Stimulated activated effector memory CD8-positive, alpha-beta T cell treated with anti-CD3 and anti-CD28 coated beads, Interleukin-12 subunit alpha, Interleukin-12 subunit beta, amount 100 ng/mL, for 72 hours (primary cell): Measurements from ENCODE around the gene MED12L.
A peak's percentile ranks its signal among the peaks of the same experiment; 100 is the strongest.

Experiments used
- ATAC-seq: fragments of 150-1000 bp; cut with Tn5 transposase; 2 replicates; pipeline ENCODE4 v1.10.0; 2021
- DNase-seq, 2 donors: peaks; one replicate each; pipeline ENCODE4 v3.0.0; 2021 to 2022; ENCODE audit warnings: low spot score in 2 of 2
- H3K27ac Mint-ChIP-seq: one replicate; pipeline ENCODE4 v1.8.0; 2022; ENCODE audit warnings: mild to moderate bottlenecking, mixed read lengths
- H3K36me3 Mint-ChIP-seq: one replicate; pipeline ENCODE4 v1.8.0; 2022; ENCODE audit warnings: mild to moderate bottlenecking, mixed read lengths
- H3K4me1 Mint-ChIP-seq: one replicate; pipeline ENCODE4 v1.8.0; 2022; ENCODE audit warnings: mixed read lengths
- H3K4me3 Mint-ChIP-seq: one replicate; pipeline ENCODE4 v1.8.0; 2022; ENCODE audit warnings: mild to moderate bottlenecking, mixed read lengths
- H3K9me3 Mint-ChIP-seq: one replicate; pipeline ENCODE4 v1.8.0; 2022; ENCODE audit warnings: mixed read lengths

MED12L gene

DNA sequence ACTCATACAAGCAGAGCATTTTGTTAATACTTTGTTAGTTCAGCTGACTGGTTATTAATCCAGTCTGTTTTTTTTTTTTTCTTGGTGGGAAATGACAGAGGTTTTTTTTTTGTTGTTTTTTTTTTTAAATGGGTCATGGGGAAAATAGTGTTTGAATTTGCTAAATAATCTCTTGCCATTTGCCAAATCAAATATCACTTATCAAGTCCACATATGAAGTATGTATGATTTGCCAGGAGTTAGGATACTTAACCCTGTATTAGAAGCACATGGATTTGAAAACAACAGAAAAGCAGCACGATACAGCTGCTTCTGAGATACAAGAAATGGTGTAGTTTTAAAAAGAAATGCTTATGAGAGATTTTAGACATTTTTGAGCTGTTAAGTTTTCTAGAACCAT is 171.3 kb downstream of the MED12L start:
- Mint-ChIP-seq H3K4me1 (no peaks in the 10 kb centered on the region), H3K36me3 (no peaks in the 10 kb centered on the region)
- no peak for DNase-seq

DNA sequence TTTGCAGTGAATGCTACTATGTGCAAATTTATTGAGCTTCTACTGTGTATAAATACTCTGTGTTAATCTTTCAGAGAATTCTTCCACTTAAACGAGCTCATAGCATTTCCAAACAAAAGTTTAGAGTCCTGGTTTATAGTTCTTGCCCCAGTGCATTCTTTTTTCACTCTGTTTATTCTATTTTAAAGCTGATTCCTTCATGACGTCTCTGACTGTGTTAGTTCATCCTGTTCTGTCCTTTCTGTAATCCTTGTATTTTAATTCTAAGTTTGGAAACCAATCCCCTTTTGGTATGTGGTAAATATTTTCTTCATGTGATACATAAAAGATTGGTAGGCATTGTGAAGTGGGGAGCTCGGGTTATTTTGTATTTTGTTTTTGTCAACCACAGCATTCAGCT is 174.2 kb downstream of the MED12L start:
- no peak for DNase-seq
- H3K4me3 Mint-ChIP-seq, result no peak overlapping the region
- no peak for ATAC-seq
- no peaks in the 10 kb centered on the region for H3K9me3 Mint-ChIP-seq
- no peaks in the 10 kb centered on the region for H3K4me1 Mint-ChIP-seq
- H3K36me3 Mint-ChIP-seq, result no peaks in the 10 kb centered on the region
- H3K27ac Mint-ChIP-seq, result no peak overlapping the region

More for the DNA sequence above, 171.3 kb downstream of the MED12L start:
- no peak overlapping the region for H3K4me3 Mint-ChIP-seq
- no peak overlapping the region for H3K27ac Mint-ChIP-seq
- ATAC-seq, result no peak
- H3K9me3 Mint-ChIP-seq, result no peaks in the 10 kb centered on the region

DNA sequence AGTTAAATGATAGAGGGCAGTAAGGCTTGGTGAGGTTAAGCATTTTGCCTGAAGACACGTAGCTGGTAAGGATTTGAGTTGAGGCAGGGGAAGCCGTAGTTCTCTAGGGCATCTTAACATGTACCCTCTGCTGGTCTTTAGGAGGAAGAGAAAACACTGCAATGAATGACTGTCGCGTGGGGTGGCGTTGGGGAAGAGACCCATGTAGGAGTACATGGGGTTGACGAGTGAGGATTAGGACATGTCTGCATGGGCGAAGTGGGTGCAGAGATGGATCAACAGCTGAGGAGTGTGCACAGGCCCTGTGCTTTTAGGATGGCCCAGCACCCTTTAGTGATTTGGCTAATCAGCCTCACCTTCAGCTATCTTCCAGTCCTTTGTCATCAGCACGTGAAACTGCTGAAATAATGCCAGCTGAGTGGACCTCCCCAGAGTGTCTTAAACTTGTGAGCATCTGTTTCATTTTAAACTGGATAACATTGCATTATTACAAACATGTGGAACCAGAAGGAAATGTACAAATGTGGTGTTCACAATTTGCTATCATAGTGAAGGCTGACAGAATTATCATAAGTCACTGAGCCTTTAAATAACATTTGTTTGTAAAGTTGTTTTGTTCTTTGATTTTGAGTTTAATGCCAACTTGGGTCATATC is 177.5 kb downstream of the MED12L start:
- DNase-seq (no peak), ATAC-seq (no peak)
- Mint-ChIP-seq H3K27ac (no peak overlapping the region), H3K4me1 (no peaks in the 10 kb centered on the region), H3K9me3 (no peaks in the 10 kb centered on the region), H3K4me3 (no peak overlapping the region), H3K36me3 (no peaks in the 10 kb centered on the region)

DNA sequence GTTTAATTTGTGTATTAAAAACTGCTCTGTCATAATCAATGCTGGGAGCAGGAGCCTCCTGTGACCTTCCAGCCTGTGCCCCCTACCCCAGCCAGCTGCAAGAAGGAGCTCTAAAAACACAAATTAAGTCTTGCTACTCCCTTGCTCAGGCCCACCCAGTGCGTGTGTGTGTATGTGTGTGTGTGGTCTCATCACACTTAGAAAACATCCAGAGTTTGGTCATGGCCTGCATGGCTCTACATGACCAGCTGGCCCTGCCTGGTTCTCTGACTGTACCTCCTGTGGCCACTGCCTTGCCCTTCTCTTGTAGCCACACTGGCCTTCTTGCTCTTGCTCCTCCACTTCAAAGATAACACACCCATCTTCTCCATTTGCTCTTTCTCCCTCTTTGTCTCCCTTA is 179.1 kb downstream of the MED12L start:
- DNase-seq (no peak), ATAC-seq (no peak)
- H3K9me3 Mint-ChIP-seq, result no peaks in the 10 kb centered on the region
- H3K4me3 Mint-ChIP-seq, result no peak overlapping the region
- no peak overlapping the region for H3K27ac Mint-ChIP-seq
- peaks cover 13% of the 10 kb centered on the region for H3K4me1 Mint-ChIP-seq
- no peaks in the 10 kb centered on the region for H3K36me3 Mint-ChIP-seq

DNA sequence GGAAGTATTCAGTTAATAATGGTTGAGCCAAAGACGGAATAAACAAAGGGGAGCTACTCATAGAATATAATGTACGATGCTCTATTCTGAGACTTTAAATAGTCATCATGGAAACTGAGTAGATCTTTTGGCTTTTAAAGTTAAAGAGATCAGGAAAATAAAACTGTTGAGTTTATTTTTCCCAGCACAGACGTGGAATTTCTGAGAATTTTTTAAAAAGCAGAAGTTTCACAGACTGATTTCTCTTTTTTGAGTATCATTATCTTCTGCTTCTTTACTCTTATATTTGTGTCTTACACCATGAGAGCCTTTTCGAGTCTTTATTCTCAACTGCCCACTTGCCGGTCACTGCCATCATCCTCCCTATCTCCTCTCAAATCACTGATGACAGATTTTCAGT is 179.7 kb downstream of the MED12L start:
- no peaks in the 10 kb centered on the region for H3K36me3 Mint-ChIP-seq
- no peak overlapping the region for H3K27ac Mint-ChIP-seq
- H3K9me3 Mint-ChIP-seq, result no peaks in the 10 kb centered on the region
- no peak overlapping the region for H3K4me3 Mint-ChIP-seq
- peaks cover 18% of the 10 kb centered on the region for H3K4me1 Mint-ChIP-seq
- DNase-seq (no peak), ATAC-seq (no peak)

DNA sequence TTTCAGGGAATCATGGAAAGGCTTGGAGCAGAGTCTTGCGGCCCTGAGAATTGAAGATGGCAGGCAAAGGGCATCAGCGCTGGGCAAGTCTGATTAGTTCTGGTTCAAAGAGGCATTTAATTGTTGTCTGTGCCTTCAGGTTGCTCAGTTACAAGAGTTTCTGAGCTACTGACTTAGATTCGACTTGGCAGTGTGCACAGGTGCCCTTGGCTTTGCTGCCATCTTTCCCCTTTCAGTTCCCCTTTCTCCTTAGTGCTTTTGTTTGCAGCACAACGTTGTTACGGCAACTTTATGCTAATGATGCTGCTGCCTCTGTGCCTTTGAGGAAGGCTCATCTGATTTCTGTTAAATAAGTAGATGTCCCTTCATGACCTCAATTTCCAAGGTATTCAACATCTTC is 180.4 kb downstream of the MED12L start:
- no peaks in the 10 kb centered on the region for H3K9me3 Mint-ChIP-seq
- H3K4me1 Mint-ChIP-seq, result peaks cover 18% of the 10 kb centered on the region
- no peak overlapping the region for H3K4me3 Mint-ChIP-seq
- ATAC-seq, result no peak
- no peak overlapping the region for H3K27ac Mint-ChIP-seq
- no peaks in the 10 kb centered on the region for H3K36me3 Mint-ChIP-seq
- DNase-seq, result no peak

DNA sequence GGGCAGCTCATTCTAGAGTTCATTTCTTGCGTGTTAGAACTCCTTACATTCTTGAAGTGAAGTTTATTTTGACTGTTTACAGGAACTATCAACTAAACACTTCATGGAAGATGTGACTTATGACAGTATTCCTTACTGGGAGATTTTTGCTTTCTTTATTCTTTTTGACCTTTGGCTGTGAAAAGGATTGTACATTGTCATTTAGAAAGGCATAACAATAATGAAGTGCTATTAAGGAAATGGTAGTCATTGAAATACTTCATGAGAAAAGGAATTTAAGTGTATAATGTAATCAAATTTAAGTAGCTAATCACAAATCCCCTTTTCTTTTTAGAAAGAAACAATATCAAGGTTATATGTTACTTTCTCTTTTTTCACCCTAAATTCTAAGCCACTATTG is 181.6 kb downstream of the MED12L start:
- DNase-seq, result no peak
- Mint-ChIP-seq H3K4me1 (peaks cover 18% of the 10 kb centered on the region), H3K27ac (no peak overlapping the region), H3K9me3 (no peaks in the 10 kb centered on the region), H3K36me3 (no peaks in the 10 kb centered on the region), H3K4me3 (no peak overlapping the region)
- ATAC-seq, result no peak

DNA sequence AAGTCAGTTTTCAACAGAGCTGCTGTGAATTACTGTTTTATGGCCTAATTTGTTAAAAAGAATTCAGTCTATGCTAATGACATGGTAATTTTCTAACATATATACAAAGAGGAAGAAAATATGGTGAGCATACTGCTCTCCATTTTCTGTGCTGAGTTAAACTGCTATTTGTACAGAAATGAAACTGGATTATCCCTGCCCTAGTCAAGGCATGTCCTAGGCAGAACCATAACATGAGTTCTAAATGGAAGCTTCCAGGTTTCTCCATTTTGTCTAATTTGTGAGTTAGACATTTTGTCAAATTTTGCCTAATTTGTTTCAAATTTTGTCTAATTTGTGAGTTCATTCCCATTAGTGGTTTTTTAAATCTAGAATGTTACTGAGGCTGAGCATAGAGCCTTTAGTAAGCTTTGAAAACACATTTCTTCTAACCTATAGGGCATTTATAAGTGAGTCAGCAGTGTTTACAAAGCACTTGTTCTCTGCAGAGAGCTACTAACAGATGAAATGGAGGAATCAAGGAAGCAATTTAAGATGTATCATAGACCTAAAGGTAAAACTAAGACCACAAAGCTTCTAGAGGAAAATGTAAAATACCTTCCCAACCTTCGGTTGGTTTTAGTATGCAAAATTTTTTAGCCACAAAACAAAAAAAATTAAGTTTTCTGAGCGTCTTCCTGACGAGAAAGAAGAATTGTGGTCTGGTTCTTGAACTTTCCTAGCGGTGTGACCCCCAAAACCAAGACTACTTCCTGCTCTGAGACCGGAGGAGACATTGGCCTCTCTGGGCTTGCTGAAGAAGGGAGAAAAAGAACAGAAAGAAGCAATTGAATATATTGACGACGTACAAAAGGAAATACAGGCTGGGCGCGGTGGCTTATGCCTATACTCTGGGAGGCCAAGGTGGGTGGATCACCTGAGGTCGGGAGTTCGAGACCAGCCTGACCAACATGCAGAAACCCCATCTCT is 183.1 kb downstream of the MED12L start:
- ATAC-seq (peak; percentile 90), DNase-seq (peak in 1 of 2 donors; percentile 66)
- Mint-ChIP-seq H3K4me3 (peak overlapping the region; percentile 54), H3K36me3 (no peaks in the 10 kb centered on the region), H3K4me1 (peaks cover 18% of the 10 kb centered on the region), H3K9me3 (no peaks in the 10 kb centered on the region), H3K27ac (peak overlapping the region; percentile 89)

DNA sequence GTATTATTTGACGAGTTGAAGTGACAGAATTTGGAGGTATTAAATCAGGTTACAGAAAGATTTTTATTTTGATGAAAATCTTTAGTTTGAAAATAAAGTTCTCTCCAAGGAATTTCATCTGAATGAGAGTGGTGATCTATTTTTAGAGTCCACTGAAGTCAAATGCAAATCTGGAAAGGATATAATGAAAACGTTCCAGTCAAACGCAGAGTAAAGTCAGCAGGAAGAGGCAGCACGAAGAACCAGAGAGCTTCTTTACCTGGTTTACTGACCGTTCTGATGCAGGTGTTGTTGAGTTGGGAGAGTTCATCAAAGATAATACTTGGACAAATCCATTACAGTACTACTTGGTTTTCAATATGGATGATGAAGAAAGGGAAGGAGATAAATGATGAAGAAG is 184.2 kb downstream of the MED12L start:
- DNase-seq, result no peak
- no peak overlapping the region for H3K27ac Mint-ChIP-seq

DNA sequence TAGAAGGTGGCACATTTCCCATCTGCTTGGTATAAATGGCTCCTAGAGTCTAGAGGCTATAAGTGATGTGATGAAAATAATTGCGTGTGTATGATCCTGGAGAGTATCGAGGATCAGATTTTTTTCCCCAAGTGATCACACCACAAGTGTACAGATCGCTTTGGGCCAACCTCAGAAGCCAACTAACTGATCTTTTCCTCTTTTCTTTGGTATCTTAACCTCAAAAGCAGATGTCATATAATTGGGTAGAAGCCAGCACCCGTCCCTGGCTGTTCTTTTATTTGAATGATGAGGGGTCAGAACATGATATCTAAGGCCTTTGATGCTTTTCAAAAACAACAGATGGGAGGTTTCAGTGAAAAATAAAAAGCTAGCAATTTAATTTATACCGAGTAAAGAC is 189.6 kb downstream of the MED12L start:
- Mint-ChIP-seq H3K27ac (peak overlapping the region; percentile 75), H3K36me3 (no peaks in the 10 kb centered on the region), H3K4me3 (no peak overlapping the region), H3K4me1 (peaks cover 43% of the 10 kb centered on the region), H3K9me3 (no peaks in the 10 kb centered on the region)
- no peak for ATAC-seq
- DNase-seq, result no peak

More for the DNA sequence above, 184.2 kb downstream of the MED12L start:
- ATAC-seq, result no peak
- H3K36me3 Mint-ChIP-seq, result no peaks in the 10 kb centered on the region
- H3K4me3 Mint-ChIP-seq, result no peak overlapping the region
- no peaks in the 10 kb centered on the region for H3K9me3 Mint-ChIP-seq
- peaks cover 18% of the 10 kb centered on the region for H3K4me1 Mint-ChIP-seq

DNA sequence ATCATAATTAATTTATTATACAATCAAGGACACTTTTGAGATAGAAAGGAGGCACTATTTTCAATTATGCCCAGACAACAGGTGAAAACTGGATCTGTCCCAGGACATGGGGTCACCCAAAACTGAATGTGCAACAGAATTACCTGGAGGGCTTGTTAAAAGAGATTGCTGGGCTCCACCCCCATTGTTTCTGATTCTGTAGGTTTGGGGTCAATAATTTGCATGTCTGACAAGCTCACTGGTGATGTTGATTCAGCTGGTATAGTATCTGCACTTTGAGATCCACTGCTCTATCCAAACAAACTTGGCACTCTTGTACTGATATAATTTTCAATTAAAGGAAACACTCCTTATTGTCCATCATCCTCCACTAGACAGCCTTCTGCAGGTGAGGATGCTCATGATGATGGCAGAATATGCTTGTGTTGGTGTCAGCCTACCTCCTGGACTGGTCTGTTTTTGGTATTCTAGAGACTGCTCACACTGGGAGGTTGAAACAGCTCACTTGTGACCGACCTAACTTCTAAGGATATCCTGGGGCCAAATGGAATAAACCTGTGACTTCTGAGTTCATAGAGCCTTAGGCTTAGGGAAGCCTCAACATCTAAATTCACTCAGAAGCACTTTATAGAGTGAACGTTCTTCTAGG is 190.7 kb downstream of the MED12L start:
- Mint-ChIP-seq H3K9me3 (no peaks in the 10 kb centered on the region), H3K27ac (peak overlapping the region; percentile 85), H3K36me3 (no peaks in the 10 kb centered on the region), H3K4me3 (peak overlapping the region; percentile 59), H3K4me1 (peaks cover 43% of the 10 kb centered on the region)
- DNase-seq, result no peak
- peak; percentile 27 for ATAC-seq

DNA sequence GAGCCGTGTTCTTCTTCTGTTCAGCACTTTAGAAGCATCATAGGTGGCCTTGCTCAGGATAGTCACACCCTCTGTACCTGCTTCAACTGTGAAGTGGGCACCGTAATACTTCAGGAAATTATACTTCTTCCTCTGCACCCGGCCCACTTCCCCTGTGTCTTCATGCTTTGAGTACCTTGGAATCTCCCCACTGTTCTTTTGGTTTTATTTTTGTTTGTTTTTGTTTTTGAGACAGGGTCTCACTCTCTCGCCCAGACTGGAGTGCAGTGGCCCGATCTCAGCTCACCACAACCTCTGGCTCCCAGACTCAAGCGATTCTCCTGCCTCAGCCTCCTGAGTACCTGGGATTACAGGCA is 191.2 kb downstream of the MED12L start:
- H3K36me3 Mint-ChIP-seq, result no peaks in the 10 kb centered on the region
- ATAC-seq (peak; percentile 78), DNase-seq (no peak)
- H3K4me1 Mint-ChIP-seq, result peaks cover 43% of the 10 kb centered on the region
- no peaks in the 10 kb centered on the region for H3K9me3 Mint-ChIP-seq
- H3K4me3 Mint-ChIP-seq, result peak overlapping the region; percentile 59
- peak overlapping the region; percentile 85 for H3K27ac Mint-ChIP-seq

DNA sequence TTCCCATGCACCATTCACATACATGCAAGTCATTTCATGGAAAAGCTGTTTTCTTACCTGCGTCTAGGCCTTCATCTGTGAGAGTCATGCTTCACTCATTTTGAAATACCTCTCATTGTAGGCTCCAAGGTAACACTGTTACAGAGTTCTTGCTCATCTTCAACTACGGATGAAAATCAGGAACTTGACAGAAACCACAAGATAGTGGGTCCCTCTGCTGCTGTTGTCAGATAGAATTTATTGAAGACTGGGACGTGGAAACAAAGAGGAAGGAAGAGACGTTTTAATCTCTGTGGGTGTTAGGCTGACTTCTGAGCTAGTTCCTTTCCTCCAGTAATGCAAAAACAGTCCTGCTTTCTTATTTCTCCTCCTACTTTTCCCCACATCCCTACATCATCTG is 192.8 kb downstream of the MED12L start, which contains the start of gene P2RY14:
Gene P2RY14 (minus strand): TSS at position 313 of the 400 bp plus-strand sequence. CDS start 64,226 bp downstream, outside the sequence.
- Mint-ChIP-seq H3K27ac (peak within 1 kb of the TSS; percentile 26), H3K36me3 (no peaks in the 10 kb centered on the region), H3K4me1 (peaks cover 45% of the 10 kb centered on the region), H3K9me3 (no peaks in the 10 kb centered on the region), H3K4me3 (peak within 1 kb of the TSS; percentile 14)
- DNase-seq, result no peak
- ATAC-seq, result peak; percentile 68

DNA sequence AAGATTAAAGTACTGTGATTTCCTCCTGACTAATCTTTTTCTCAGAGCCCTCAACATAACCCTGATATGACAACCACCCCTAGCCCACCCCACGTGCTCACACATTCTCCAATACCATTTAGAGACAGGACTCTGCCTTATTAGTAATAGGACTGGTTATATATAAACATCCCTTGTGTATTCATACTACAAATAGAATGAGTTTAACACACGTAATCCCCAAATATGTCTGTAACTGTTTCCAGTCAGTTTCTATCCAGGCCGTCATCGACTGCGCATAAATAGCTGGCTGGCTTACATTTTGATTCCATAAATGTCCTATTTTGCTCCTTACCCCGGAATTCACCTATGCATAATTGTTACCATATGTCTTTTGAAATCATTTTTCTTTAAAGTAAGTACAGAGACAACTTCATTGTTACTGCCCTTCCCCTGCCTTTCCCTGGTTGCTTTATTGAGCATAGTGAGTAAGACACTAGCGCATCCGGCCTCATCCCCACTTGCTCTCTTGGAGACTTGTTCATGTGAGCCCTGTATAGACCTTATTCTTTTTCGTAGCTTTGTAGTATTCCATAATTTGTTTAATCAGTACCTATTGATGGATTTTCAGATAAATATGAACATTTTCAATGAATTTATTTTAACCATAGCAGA is 196.3 kb downstream of the MED12L start:
- no peak for ATAC-seq
- no peaks in the 10 kb centered on the region for H3K36me3 Mint-ChIP-seq
- H3K4me1 Mint-ChIP-seq, result peaks cover 38% of the 10 kb centered on the region
- H3K27ac Mint-ChIP-seq, result peak overlapping the region; percentile 24
- H3K4me3 Mint-ChIP-seq, result no peak overlapping the region
- DNase-seq, result no peak
- no peaks in the 10 kb centered on the region for H3K9me3 Mint-ChIP-seq

DNA sequence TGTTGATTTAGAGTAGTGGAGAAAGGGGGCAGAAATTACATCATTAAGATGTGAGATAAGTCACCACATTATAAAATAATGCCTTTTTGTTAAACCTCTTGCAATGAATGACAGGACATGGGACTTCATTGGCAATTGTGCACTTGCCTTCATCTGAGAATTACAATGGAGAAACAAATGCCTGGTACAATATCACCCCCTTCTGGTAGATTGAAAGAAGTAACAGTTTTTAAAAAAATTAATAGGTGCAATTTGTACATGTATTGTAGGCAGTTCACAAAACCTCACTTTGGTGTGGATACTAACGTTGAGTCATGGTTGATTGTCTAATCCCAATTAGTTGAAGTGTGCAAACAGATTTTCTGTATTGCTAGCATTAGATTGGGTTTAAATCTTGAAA is 197.5 kb downstream of the MED12L start:
- H3K36me3 Mint-ChIP-seq, result no peaks in the 10 kb centered on the region
- no peak for DNase-seq
- H3K27ac Mint-ChIP-seq, result peak overlapping the region; percentile 46
- no peak overlapping the region for H3K4me3 Mint-ChIP-seq
- peaks cover 35% of the 10 kb centered on the region for H3K4me1 Mint-ChIP-seq
- ATAC-seq, result peak; percentile 59
- no peaks in the 10 kb centered on the region for H3K9me3 Mint-ChIP-seq
